Measurements from ENCODE around the gene SYCE3. TPM values are rescaled to one million over a fixed set of nuclear protein-coding genes. Genes with fewer than 3 reads are reported as not detected.
A peak's percentile ranks its signal among the peaks of the same experiment; 100 is the strongest.

Gene SYCE3
- total and polyA plus RNA-seq, 9 of the 15 experiments (the other 6 are each of a cell fraction or from before 2014, with no cell fraction given): 0.56 TPM; not detected in 8

DNA sequence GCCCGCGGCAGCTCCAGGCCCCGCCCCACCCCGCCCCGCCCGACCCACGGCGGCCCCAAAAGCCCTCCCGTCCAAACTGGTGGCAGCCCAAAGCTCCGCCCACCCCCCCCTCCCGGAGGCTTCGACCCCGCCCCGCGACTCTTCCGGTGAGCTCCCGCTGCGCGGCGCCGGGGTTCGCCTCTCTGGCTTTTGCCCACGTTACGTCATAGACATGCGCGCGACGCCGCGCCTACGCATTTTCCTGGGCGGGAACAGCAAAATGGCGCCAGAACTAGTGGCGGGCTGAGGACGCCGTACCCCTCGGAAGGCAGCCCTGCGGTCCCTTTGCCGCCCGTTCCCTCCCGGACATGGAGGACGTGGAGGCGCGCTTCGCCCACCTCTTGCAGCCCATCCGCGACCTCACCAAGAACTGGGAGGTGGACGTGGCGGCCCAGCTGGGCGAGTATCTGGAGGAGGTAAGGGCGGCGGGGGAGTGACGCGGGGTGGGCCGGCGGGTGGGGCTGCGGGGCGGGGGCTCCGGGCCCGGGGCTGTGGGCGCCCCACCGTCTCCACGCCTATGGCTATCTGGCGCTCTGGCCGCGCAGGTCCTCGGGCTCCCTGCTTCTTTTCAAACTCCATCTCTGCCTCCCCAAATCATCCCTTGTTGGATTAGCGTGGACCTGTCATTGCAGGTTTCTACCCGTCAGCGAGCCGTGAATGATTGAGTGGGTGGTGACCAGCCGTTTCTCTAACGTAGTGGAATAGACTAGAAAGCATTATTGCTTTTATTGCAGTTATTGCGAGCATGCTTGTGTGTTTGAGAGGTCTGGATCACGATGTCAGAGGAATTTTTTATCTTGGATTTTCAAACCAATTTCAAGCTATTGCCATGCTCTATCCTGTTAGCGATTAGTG, 54.5 kb downstream of the SYCE3 start, which contains the start of gene NCAPH2 (continued):
- TF ChIP-seq TRIM24 (IDR thresholded peaks at IDR 0.05): 0 out of 4 replicates have a peak, but pooled peaks of 1 of the 2 experiments have one; percentile 15
- TF ChIP-seq, protein P1, sequence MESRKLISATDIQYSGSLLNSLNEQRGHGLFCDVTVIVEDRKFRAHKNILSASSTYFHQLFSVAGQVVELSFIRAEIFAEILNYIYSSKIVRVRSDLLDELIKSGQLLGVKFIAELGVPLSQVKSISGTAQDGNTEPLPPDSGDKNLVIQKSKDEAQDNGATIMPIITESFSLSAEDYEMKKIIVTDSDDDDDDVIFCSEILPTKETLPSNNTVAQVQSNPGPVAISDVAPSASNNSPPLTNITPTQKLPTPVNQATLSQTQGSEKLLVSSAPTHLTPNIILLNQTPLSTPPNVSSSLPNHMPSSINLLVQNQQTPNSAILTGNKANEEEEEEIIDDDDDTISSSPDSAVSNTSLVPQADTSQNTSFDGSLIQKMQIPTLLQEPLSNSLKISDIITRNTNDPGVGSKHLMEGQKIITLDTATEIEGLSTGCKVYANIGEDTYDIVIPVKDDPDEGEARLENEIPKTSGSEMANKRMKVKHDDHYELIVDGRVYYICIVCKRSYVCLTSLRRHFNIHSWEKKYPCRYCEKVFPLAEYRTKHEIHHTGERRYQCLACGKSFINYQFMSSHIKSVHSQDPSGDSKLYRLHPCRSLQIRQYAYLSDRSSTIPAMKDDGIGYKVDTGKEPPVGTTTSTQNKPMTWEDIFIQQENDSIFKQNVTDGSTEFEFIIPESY (CRISPR knock-in tag; IDR thresholded peaks at IDR 0.05): no peak
- TF ChIP-seq SMARCE1 (IDR thresholded peaks at IDR 0.05): no peak
- no peak for TF ChIP-seq SETDB1 (IDR thresholded peaks at IDR 0.05; ENCODE audit: low read length)
- TF ChIP-seq DDX20 (tag; IDR thresholded peaks at IDR 0.05; ENCODE audit: low read depth): no peak
- TF ChIP-seq SRSF7 (optimal IDR thresholded peaks at IDR 0.05; ENCODE audit: low read depth, low read length): no peak
- no peak for TF ChIP-seq NFYB (IDR thresholded peaks at IDR 0.05; ENCODE audit: extremely low read depth, insufficient read length)
- TF ChIP-seq PHF21A (IDR thresholded peaks at IDR 0.05; ENCODE audit: borderline replicate concordance, low read depth): no peak
- TF ChIP-seq PCBP1 (IDR thresholded peaks at IDR 0.05; ENCODE audit: low read depth, low read length, poor library complexity, severe bottlenecking): no peak
- TF ChIP-seq GTF3C2 (IDR thresholded peaks at IDR 0.05; ENCODE audit: borderline replicate concordance, extremely low read depth, insufficient read length): no peak
- no peak for TF ChIP-seq RBM15 (IDR thresholded peaks at IDR 0.05; ENCODE audit: insufficient read depth, low read length)
- TF ChIP-seq ZNF121 (CRISPR knock-in tag; conservative IDR thresholded peaks at IDR 0.05): no peak
- no peak for TF ChIP-seq CC2D1A (IDR thresholded peaks at IDR 0.05)
- 0 out of 2 replicates have a peak, but pooled peaks have one; percentile 49 for TF ChIP-seq TOE1 (IDR thresholded peaks at IDR 0.05; ENCODE audit: borderline replicate concordance)
- TF ChIP-seq TOE1 (CRISPR knock-in tag; IDR thresholded peaks at IDR 0.05; ENCODE audit: borderline replicate concordance, low read depth): no peak
- no peak for TF ChIP-seq CREB5 (CRISPR knock-in tag; IDR thresholded peaks at IDR 0.05)
- TF ChIP-seq SMAD2 (IDR thresholded peaks at IDR 0.05; ENCODE audit: low read depth, low read length): no peak
- TF ChIP-seq ZNF384 (IDR thresholded peaks at IDR 0.05; ENCODE audit: low read depth, low read length): no peak
- TF ChIP-seq, protein P2, sequence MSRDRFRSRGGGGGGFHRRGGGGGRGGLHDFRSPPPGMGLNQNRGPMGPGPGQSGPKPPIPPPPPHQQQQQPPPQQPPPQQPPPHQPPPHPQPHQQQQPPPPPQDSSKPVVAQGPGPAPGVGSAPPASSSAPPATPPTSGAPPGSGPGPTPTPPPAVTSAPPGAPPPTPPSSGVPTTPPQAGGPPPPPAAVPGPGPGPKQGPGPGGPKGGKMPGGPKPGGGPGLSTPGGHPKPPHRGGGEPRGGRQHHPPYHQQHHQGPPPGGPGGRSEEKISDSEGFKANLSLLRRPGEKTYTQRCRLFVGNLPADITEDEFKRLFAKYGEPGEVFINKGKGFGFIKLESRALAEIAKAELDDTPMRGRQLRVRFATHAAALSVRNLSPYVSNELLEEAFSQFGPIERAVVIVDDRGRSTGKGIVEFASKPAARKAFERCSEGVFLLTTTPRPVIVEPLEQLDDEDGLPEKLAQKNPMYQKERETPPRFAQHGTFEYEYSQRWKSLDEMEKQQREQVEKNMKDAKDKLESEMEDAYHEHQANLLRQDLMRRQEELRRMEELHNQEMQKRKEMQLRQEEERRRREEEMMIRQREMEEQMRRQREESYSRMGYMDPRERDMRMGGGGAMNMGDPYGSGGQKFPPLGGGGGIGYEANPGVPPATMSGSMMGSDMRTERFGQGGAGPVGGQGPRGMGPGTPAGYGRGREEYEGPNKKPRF (IDR thresholded peaks at IDR 0.05; ENCODE audit: low read depth, low read length): no peak

Data from K562 (cell line).